ENCODE data around the gene RPS6KA1.

RPS6KA1 gene

GRCh38 chr1:26553942-26554682, 24.6 kb downstream of the RPS6KA1 start:
- no peak overlapping the region for H3K4me3 ChIP-seq (replicated peaks; ENCODE audit: low read depth, low read length)
- TF ChIP-seq CTCF (IDR thresholded peaks at IDR 0.05; ENCODE audit: insufficient read depth, low read length, poor library complexity, severe bottlenecking), result no peak
- peaks cover 59% of the 10 kb centered on the region for H3K36me3 ChIP-seq (ENCODE audit: control insufficient read depth, insufficient read depth, low read length)

GRCh38 chr1:26554781-26555180, 25.2 kb downstream of the RPS6KA1 start:
- no peak for DNase-seq (ENCODE audit: extremely low read depth, insufficient read length)
- Histone ChIP-seq H3K4me3 (replicated peaks; ENCODE audit: low read depth, low read length) (no peak overlapping the region), H3K27me3 (replicated peaks; ENCODE audit: control insufficient read depth, insufficient read depth, low read length) (no peaks in the 10 kb centered on the region), H3K36me3 (ENCODE audit: control insufficient read depth, insufficient read depth, low read length) (peaks cover 60% of the 10 kb centered on the region)
- TF ChIP-seq CTCF (IDR thresholded peaks at IDR 0.05; ENCODE audit: insufficient read depth, low read length, poor library complexity, severe bottlenecking), result no peak

More at GRCh38 chr1:26553942-26554682, 24.6 kb downstream of the RPS6KA1 start:
- no peaks in the 10 kb centered on the region for H3K27me3 ChIP-seq (replicated peaks; ENCODE audit: control insufficient read depth, insufficient read depth, low read length)
- no peak for DNase-seq (ENCODE audit: extremely low read depth, insufficient read length)

- Histone ChIP-seq H3K36me3 (ENCODE audit: control insufficient read depth, insufficient read depth, low read length) (peaks cover 64% of the 10 kb centered on the region), H3K27me3 (replicated peaks; ENCODE audit: control insufficient read depth, insufficient read depth, low read length) (no peaks in the 10 kb centered on the region)
- DNase-seq (ENCODE audit: extremely low read depth, insufficient read length), result no peak
Measured at GRCh38 chr1:26555550-26555981, 26.0 kb downstream of the RPS6KA1 start.

GRCh38 chr1:26556111-26556510, 26.6 kb downstream of the RPS6KA1 start:
- Histone ChIP-seq H3K27me3 (replicated peaks; ENCODE audit: control insufficient read depth, insufficient read depth, low read length) (no peaks in the 10 kb centered on the region), H3K36me3 (ENCODE audit: control insufficient read depth, insufficient read depth, low read length) (peaks cover 65% of the 10 kb centered on the region), H3K4me3 (replicated peaks; ENCODE audit: low read depth, low read length) (no peak overlapping the region)
- no peak for TF ChIP-seq CTCF (IDR thresholded peaks at IDR 0.05; ENCODE audit: insufficient read depth, low read length, poor library complexity, severe bottlenecking)
- DNase-seq (ENCODE audit: extremely low read depth, insufficient read length), result no peak

More at GRCh38 chr1:26555550-26555981, 26.0 kb downstream of the RPS6KA1 start:
- no peak for TF ChIP-seq CTCF (IDR thresholded peaks at IDR 0.05; ENCODE audit: insufficient read depth, low read length, poor library complexity, severe bottlenecking)
- no peak overlapping the region for H3K4me3 ChIP-seq (replicated peaks; ENCODE audit: low read depth, low read length)

GRCh38 chr1:26557008-26557407, 27.4 kb downstream of the RPS6KA1 start:
- H3K36me3 ChIP-seq (ENCODE audit: control insufficient read depth, insufficient read depth, low read length), result peaks cover 67% of the 10 kb centered on the region

More at GRCh38 chr1:26557008-26557407, 27.4 kb downstream of the RPS6KA1 start:
- Histone ChIP-seq H3K27me3 (replicated peaks; ENCODE audit: control insufficient read depth, insufficient read depth, low read length) (no peaks in the 10 kb centered on the region), H3K4me3 (replicated peaks; ENCODE audit: low read depth, low read length) (no peak overlapping the region)
- no peak for DNase-seq (ENCODE audit: extremely low read depth, insufficient read length)
- no peak for TF ChIP-seq CTCF (IDR thresholded peaks at IDR 0.05; ENCODE audit: insufficient read depth, low read length, poor library complexity, severe bottlenecking)
